ENCODE measurements around the gene TNKS1BP1.
A peak's percentile ranks its signal among the peaks of the same experiment; 100 is the strongest.
"Not testable (repeated sequence)": the region's sequence is repeated elsewhere in the genome, so short reads cannot be mapped to it uniquely, and the experiment has no call there.

Gene TNKS1BP1, protein sequence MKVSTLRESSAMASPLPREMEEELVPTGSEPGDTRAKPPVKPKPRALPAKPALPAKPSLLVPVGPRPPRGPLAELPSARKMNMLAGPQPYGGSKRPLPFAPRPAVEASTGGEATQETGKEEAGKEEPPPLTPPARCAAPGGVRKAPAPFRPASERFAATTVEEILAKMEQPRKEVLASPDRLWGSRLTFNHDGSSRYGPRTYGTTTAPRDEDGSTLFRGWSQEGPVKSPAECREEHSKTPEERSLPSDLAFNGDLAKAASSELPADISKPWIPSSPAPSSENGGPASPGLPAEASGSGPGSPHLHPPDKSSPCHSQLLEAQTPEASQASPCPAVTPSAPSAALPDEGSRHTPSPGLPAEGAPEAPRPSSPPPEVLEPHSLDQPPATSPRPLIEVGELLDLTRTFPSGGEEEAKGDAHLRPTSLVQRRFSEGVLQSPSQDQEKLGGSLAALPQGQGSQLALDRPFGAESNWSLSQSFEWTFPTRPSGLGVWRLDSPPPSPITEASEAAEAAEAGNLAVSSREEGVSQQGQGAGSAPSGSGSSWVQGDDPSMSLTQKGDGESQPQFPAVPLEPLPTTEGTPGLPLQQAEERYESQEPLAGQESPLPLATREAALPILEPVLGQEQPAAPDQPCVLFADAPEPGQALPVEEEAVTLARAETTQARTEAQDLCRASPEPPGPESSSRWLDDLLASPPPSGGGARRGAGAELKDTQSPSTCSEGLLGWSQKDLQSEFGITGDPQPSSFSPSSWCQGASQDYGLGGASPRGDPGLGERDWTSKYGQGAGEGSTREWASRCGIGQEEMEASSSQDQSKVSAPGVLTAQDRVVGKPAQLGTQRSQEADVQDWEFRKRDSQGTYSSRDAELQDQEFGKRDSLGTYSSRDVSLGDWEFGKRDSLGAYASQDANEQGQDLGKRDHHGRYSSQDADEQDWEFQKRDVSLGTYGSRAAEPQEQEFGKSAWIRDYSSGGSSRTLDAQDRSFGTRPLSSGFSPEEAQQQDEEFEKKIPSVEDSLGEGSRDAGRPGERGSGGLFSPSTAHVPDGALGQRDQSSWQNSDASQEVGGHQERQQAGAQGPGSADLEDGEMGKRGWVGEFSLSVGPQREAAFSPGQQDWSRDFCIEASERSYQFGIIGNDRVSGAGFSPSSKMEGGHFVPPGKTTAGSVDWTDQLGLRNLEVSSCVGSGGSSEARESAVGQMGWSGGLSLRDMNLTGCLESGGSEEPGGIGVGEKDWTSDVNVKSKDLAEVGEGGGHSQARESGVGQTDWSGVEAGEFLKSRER (N-terminal part only)

GRCh38 chr11:57324886-57325734 is at the start of gene TNKS1BP1:
Gene TNKS1BP1, minus strand, starts transcription at chr11:57324952. Its CDS starts 3,067 bp downstream, at chr11:57321885.
- DNase-seq (ENCODE audit: low read depth in 2 of 2, low spot score in 1 of 2): peak; percentile 79 to 86

DNA sequence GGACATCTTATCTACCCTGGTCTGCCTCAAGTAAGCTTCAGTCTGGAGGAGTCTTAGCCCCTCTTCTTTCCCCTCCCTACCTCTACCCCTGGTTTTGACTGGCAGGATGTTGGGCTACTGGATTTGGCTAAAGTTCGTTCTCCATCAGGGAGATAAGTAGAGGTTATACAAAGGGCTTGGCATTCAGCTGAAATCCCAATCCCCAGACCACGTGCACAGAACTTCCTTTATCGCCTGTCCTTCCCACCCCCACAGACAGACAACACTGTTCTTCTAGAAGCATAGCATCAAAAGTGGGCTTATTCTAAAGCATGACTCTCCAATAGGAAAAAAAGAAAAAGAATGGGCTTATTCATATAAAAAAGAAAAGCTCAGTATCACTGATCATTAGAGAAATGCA is 48.4 kb upstream of the TNKS1BP1 start:
- DNase-seq (ENCODE audit: low read depth in 2 of 2, low spot score in 1 of 2): no peak

DNA sequence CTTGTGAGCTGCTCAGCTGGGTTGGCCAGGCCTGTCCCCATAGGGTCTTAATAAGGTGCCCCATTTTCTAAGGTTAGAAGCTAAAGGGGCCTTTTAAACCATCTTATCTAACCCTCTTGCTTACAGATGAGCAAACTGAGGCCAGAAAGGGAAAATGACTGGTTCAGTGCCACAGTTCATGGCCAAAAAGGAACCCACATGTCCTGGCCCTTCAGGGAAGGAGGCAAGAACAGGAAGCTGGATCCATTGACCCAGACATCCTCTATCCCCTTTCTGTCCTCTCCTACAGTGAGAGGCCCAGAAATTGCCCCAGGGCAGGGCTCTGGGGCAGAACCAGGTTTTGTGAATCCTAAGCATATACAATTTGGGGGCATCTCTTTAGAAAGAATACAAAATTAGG is 46.2 kb upstream of the TNKS1BP1 start:
- DNase-seq (ENCODE audit: low read depth in 2 of 2, low spot score in 1 of 2): no peak

- DNase-seq (ENCODE audit: low read depth in 2 of 2, low spot score in 1 of 2): no peak
These were observed 45.5 kb upstream of the TNKS1BP1 start for GRCh38 chr11:57370251-57370650.

DNA sequence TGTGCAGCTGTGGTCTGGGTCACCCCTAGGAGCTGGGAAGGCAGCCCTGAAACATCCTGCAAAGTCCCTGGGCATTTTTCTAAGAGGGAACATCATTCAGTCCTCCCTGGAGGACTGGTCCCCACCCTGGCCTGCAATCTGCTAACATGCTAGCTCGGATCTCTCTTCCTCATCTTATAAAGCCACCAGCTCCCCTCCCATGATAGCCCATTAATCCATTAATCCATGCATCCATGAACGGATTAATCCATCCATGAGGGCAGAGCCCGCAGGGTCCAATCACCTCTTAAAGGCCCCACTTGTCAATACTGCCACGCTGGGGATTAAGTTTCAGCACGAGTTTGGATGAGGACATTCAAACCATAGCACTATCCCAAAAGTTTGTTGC is 44.1 kb upstream of the TNKS1BP1 start:
- DNase-seq (ENCODE audit: low read depth in 2 of 2, low spot score in 1 of 2): no peak

DNA sequence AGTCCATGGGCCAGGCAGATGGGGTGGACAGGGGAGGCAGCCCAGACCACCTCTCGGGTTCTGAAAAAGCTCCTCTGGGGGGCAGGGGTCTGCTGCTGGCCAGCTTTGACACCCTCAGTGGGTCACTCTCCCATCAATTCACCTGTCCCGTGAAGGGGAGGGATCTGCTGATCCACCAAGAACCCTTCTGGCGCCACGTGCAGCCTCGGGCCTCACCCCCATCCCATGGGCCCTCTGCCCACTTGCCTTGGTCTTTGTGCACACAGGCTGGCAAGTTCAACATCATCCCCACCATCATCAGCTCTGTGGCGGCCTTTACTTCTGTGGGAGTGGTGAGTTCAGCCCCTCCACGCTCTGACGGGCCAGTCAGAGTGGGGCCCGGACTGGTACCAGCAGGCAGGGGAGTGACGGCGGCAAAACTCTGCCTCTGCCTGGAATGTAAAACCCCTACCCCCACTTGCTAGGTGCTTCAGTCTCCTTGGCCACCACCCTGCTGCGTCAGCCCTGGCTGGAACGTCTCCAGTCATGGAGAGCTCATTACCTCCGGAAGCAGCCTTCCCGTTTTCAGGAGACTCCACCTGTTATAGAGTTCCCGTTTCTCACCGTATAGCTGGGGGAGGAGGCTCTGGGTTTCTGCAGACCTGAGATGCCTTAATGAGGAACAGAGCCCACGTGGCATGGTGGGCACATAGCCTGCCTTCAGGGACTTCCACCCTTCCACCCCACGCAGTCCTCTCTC is 43.5 kb upstream of the TNKS1BP1 start:
- DNase-seq (ENCODE audit: low read depth in 2 of 2, low spot score in 1 of 2): no peak

DNA sequence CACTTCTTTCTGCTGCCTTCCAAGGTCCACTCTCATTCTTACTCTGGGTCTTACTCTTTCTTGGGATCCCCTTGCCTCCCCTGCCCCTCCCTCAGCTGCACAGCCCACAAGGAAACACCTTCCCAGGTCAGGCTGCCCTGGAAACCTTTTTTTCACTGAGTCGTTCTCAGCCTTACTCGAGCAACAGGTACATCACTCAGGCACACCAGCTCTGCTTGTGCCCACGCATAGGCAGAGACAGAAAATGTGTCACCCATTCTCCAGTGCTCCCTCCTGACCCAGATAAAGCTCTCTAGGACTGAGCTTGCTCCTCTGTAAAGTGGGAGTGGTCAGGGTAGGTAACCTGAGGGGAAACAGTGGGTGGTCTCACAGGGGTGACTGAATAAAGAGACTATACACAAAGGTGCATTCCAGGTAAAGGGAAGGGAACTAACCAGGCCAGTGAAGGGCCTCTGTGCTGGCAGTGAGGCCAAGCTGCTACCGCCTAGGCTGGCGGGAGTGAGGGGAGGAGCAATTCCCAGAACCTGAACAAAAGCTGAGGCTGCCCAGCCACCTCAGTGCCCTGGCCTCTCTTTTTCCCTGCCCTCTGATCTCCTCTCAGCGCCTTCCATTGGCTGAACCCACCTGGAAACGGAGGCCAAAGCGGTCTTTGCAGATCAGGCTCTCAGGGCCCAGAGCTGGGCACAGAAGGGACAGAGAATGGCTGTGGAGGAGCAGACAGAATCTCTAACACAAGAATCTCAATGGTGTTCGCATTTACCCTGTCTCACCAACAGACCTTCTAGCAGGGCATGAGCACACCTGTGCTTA is 40.3 kb upstream of the TNKS1BP1 start:
- DNase-seq (ENCODE audit: low read depth in 2 of 2, low spot score in 1 of 2): no peak

DNA sequence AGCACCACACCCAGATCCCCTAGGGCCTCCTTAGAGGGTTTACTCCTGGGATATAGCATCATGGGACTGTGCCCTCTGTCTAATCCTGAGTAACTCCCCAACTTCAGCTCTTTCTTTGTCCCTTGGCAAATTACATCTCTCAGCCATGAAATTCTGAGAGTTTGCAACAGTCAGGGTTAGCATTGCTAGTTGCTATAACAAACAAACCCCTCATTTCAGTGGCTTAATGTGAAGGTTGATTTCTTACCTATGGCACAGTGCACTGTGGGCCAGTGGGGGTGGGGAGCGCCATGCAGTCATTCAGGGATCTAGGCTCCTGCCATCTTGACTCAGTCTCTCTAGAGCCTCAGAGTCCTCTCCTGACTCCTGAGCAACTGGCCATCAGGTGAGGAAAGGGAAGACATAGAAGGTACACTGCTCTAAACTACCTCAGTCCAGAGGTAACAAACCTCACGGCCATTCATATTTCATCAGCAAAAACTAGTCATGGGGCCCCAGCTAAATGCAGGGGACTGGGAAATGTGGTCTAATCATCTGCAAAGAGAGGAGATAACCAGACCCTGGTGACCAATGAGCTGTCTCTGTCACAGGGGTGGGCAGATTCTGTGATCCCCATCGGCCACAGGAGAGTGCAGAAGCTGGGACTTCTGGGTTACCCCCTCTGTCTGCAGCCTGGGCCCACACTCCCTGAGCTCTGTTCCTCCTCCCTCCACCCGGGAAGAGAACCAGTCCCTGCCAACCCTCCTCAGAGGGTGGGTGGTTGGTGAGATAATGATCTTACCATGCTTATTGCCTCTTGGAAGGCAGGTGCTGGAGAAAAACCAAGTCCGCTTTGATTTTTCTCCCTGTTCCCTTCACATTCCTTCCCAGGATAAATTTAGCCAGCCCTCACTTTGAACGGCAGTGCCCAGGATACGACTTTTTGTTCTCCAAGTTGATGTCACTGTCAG is 38.7 kb upstream of the TNKS1BP1 start:
- no peak for DNase-seq (ENCODE audit: low read depth in 2 of 2, low spot score in 1 of 2)

GRCh38 chr11:57361926-57362325 is 37.2 kb upstream of the TNKS1BP1 start:
- DNase-seq (ENCODE audit: low read depth in 2 of 2, low spot score in 1 of 2): no peak

DNA sequence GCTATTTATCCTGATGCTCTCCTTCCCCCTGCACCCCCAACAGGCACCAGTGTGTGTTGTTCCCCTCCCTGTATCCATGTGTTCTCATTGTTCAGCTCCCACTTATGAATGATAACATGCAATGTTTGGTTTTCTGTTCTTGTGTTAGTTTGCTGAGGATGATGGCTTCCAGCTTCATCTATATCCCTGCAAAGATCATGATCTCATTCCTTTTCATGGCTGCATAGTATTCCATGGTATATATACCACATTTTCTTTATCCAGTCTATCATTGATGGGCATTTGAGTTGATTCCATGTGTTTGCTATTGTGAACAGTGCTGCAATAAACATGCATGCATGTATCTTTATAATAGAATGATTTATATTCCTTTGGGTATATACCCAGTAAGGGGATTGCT is 36.7 kb upstream of the TNKS1BP1 start:
- not testable (repeated sequence) for DNase-seq (ENCODE audit: low read depth in 2 of 2, low spot score in 1 of 2)

GRCh38 chr11:57360991-57361390 is 36.2 kb upstream of the TNKS1BP1 start:
- no peak for DNase-seq (ENCODE audit: low read depth in 2 of 2, low spot score in 1 of 2)

GRCh38 chr11:57359896-57360690 is 35.3 kb upstream of the TNKS1BP1 start:
- no peak for DNase-seq (ENCODE audit: low read depth in 2 of 2, low spot score in 1 of 2)

DNA sequence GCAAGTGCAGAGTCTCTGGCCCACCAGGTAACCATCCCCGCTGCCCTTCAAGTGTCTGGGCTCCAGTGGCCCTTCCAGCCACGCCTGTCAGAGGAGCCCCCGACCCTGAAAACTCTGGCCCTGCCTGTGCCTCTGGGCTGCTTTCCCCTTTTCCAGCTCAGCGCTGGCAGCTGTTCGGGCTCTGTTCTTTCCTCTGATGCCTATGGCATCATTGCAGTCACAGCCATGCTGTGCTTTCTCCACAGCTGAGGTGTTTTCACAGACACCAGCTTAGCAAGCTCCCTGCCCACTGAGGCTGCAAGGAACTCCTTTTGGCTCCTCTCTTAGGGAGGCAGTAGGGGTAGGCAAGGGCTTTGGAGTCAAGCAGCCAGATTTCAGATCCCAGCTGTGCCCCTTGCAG is 34.6 kb upstream of the TNKS1BP1 start:
- no peak for DNase-seq (ENCODE audit: low read depth in 2 of 2, low spot score in 1 of 2)

DNA sequence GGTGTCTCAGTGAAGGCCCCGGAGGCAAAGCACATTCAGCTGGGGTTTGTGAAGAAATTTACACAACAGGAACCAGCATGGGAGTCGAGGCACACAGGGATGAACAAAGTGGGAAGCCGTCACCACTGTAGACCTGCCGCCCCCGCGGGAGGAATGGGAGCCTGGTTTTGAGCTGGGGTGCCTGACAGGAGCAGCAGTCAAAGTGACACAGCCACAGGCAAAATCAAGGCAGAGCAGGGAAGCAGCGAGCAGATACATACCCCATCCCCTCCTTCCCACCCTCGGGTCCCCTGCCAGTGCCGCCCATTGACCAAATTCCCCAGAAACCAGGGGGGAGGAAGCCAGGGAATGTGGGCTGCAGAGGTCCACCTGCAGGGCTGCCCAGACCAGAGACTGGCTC is 34.2 kb upstream of the TNKS1BP1 start:
- DNase-seq (ENCODE audit: low read depth in 2 of 2, low spot score in 1 of 2): no peak

DNA sequence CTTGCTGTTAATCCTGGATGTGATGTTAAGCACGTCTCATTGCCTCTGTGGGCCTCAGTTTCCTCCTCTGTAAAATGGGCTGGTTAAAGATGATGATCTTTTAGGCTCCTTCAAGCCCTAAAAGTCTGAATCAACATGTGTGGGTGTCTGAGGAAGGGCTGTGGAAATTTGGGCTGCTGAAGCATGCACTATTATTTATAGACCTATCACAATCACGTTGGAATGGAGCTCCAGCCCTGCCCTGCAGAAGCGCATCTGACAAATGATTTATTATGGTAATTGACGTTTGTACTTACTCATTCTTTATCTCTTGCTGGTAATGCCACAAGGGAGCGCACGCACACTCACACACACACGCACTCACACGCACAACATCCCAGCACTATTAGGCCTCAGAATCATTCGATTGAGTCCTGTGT is 33.8 kb upstream of the TNKS1BP1 start:
- no peak for DNase-seq (ENCODE audit: low read depth in 2 of 2, low spot score in 1 of 2)

DNA sequence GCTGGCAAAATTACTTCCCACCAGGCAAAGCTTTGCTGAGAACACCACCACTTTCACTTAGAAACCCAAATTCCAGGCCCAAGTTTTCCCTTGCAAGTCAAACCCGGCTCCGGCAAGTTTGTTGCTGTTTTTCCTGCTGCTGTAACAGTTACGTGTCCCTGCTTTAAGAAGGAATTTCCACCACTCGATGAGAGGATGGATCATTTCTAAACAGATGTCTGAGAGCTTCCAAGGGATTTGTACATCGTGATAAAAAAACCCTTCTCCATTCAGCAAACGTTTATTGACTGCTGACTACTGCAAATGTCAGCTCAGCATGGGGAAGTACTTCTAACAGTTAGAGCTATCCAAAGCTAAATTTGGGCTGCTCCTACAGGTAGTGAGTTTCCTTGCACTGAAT is 33.1 kb upstream of the TNKS1BP1 start:
- DNase-seq (ENCODE audit: low read depth in 2 of 2, low spot score in 1 of 2): no peak

GRCh38 chr11:57357310-57357709 is 32.6 kb upstream of the TNKS1BP1 start:
- DNase-seq (ENCODE audit: low read depth in 2 of 2, low spot score in 1 of 2): no peak
